Gastrocnemius medialis (tissue), 4 donors: ENCODE data around the gene CCDC85C.

Source experiments
- POLR2A ChIP-seq, 2 donors: fragments of 450-650 bp; IDR thresholded peaks; one replicate each; pipeline ENCODE4 v1.6.1; 2017; ENCODE audit warnings: antibody characterized with exemption in 2 of 2, mild to moderate bottlenecking in 2 of 2, moderate library complexity in 2 of 2
- TF ChIP-seq, protein P1 (sequence below), 5 experiments: fragments of 450-650 bp in 3 of 5; fragments of 200-600 bp in 2 of 5; sonication (generic) in 2 of 5; IDR thresholded peaks in 4 of 5; conservative IDR thresholded peaks in 1 of 5; 1 replicate in 4 of 5; 2 replicates in 1 of 5; pipeline ENCODE4 v1.5.1; 2016 to 2019; ENCODE audit warnings: antibody characterized with exemption in 5 of 5, mild to moderate bottlenecking in 3 of 5, moderate library complexity in 3 of 5

DNA sequence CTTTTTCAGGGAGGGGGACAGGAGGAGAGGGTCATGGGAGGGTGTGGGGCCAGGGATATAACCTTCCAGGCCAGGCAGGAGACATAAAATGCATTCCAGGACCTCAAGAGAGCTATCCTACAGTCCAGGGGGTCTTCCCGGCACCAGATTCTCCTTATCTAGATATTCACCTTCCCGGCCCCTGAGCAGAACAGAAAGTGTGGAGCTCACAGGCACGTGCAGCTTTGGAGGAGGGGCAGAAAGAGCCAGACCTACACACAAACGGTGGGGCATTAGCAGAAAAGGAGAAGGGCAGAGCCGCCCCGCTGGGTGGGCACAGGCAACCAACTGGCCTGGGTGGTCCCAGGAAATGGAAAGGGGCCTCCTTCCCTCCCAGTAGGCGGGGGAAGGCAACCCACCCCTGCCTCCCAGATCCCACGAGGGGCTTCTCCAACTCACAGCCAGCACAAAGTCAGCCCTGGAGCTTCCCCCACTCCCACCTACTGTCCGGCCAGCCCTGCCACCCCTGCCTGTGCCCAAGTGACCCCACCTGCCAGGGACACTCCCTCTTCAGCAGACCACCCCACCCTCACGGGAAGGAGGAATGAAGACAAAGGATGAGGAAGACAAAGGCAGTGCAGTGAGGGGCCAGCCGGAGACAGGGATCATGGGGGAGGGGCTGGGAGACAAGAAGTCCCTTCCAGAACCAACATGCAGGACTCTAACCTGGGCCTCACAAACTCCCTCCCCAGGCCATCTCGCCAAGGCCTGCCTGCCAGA, 33.3 kb downstream of the CCDC85C start:
- TF ChIP-seq, protein P1, sequence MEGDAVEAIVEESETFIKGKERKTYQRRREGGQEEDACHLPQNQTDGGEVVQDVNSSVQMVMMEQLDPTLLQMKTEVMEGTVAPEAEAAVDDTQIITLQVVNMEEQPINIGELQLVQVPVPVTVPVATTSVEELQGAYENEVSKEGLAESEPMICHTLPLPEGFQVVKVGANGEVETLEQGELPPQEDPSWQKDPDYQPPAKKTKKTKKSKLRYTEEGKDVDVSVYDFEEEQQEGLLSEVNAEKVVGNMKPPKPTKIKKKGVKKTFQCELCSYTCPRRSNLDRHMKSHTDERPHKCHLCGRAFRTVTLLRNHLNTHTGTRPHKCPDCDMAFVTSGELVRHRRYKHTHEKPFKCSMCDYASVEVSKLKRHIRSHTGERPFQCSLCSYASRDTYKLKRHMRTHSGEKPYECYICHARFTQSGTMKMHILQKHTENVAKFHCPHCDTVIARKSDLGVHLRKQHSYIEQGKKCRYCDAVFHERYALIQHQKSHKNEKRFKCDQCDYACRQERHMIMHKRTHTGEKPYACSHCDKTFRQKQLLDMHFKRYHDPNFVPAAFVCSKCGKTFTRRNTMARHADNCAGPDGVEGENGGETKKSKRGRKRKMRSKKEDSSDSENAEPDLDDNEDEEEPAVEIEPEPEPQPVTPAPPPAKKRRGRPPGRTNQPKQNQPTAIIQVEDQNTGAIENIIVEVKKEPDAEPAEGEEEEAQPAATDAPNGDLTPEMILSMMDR (IDR thresholded peaks at IDR 0.05 in 4 of 5, conservative IDR thresholded peaks at IDR 0.05 in 1 of 5) = no peak
- TF ChIP-seq POLR2A (IDR thresholded peaks at IDR 0.05) = no peak
